HepG2 (cell line): ENCODE results near the gene CCDC38. TPM values are rescaled to one million over a fixed set of nuclear protein-coding genes. Genes with fewer than 3 reads are reported as not detected.

Experiments used
- ATAC-seq: fragments of 200-7000 bp; cut with Tn5 transposase; 3 replicates; pipeline ENCODE4 v1.9.1; 2020; ENCODE audit warnings: mild to moderate bottlenecking, moderate library complexity
- BruUV-seq: library from RNA; stranded (reverse); fragments of 400-500 nt; replicated peaks from 2 replicates; lab custom pipeline; 2021; lab: Mats Ljungman, UMichigan
- CTCF ChIA-PET: fragments of 300-600 bp; formaldehyde crosslinking; extraction: SDS; loops from one replicate; lab custom pipeline; 2021; ENCODE audit warnings: low total read pairs, inconsistent platforms, low intra/inter-chr PET ratio; lab: Yijun Ruan, JAX
- POLR2A ChIA-PET: fragments of 350-600 bp; sonication (Branson Sonifier 250); formaldehyde crosslinking; loops from one replicate; lab custom pipeline; 2020; ENCODE audit warnings: antibody characterized with exemption, inconsistent platforms; lab: Yijun Ruan, JAX
- DNase-seq: peaks from one replicate; pipeline ENCODE4 v3.0.0-alpha.2; 2015; ENCODE audit warnings: low spot score
- FAIRE-seq: peaks from 3 replicates; lab custom pipeline; 2011; peaks lifted over from hg19 to GRCh38; lab: Jason Lieb, UNC
- H2AFZ ChIP-seq: one replicate; pipeline ENCODE4 v1.6.1; 2011; ENCODE audit warnings: low read length, inconsistent platforms
- H3K27ac ChIP-seq: fragments of 300-600 bp; 3 replicates; pipeline ENCODE4 v1.8.0; 2011; ENCODE audit warnings: mixed run types, mild to moderate bottlenecking, mixed read lengths, low read length, inconsistent platforms; ENCODE audit not compliant: insufficient read depth; ENCODE audit errors: extremely low read length
- H3K27me3 ChIP-seq, 2 experiments: fragments of 200-600 bp in 1 of 2; 2 replicates in 1 of 2; 3 replicates in 1 of 2; pipeline versions ENCODE4 v1.6.0 to v1.8.0; 2011; ENCODE audit warnings: low read length in 2 of 2, mild to moderate bottlenecking in 2 of 2, moderate library complexity in 2 of 2, inconsistent platforms in 1 of 2; ENCODE audit not compliant: insufficient read depth in 2 of 2, control insufficient read depth in 1 of 2
- H3K36me3 ChIP-seq, 2 experiments: fragments of 200-600 bp in 1 of 2; replicated peaks in 1 of 2; 2 replicates in 1 of 2; 3 replicates in 1 of 2; pipeline versions ENCODE4 v1.5.1 to v1.8.0; 2011; ENCODE audit warnings: low read length in 2 of 2, inconsistent platforms in 1 of 2; ENCODE audit not compliant: insufficient read depth in 2 of 2, control insufficient read depth in 1 of 2
- H3K4me1 ChIP-seq: 2 replicates; pipeline ENCODE4 v1.5.1; 2012; ENCODE audit warnings: low read length, inconsistent platforms; ENCODE audit not compliant: insufficient read depth
- H3K4me2 ChIP-seq: 2 replicates; pipeline ENCODE4 v1.6.0; 2011; ENCODE audit warnings: low read depth, low read length, inconsistent platforms
- H3K4me3 ChIP-seq, 3 experiments: fragments of 200-600 bp in 1 of 3; sonication (generic), shearing (Covaris generic) in 1 of 3; replicated peaks in 1 of 3; 2 replicates each; pipeline ENCODE4 v1.5.1; 2011 to 2016; ENCODE audit warnings: low read length in 3 of 3, inconsistent platforms in 2 of 3, low read depth in 2 of 3, mild to moderate bottlenecking in 2 of 3, control low read depth in 1 of 3, mixed read lengths in 1 of 3; ENCODE audit not compliant: insufficient read depth in 1 of 3
- H3K79me2 ChIP-seq: one replicate; pipeline ENCODE4 v1.6.1; 2011; ENCODE audit warnings: low read length, inconsistent platforms; ENCODE audit not compliant: insufficient read depth
- H3K9ac ChIP-seq: 2 replicates; pipeline ENCODE4 v1.6.0; 2011; ENCODE audit warnings: mild to moderate bottlenecking, low read depth, low read length, inconsistent platforms; ENCODE audit not compliant: insufficient read depth
- H3K9me3 ChIP-seq: 2 replicates; pipeline ENCODE4 v1.5.1; 2012; ENCODE audit warnings: mild to moderate bottlenecking, low read length
- H4K20me1 ChIP-seq: 2 replicates; pipeline ENCODE4 v1.6.0; 2011; ENCODE audit warnings: inconsistent platforms, mild to moderate bottlenecking, low read length, moderate library complexity; ENCODE audit not compliant: insufficient read depth
- ATF2 ChIP-seq: sonication (generic); formaldehyde crosslinking; IDR thresholded peaks from 2 replicates; pipeline ENCODE4 v1.4.0; 2020; ENCODE audit warnings: missing genetic modification reagents
- DR1 ChIP-seq: sonication (generic); formaldehyde crosslinking; IDR thresholded peaks from 2 replicates; pipeline ENCODE4 v1.8.0; 2021; ENCODE audit warnings: mild to moderate bottlenecking, missing genetic modification reagents, inconsistent platforms
- HMGXB3 ChIP-seq: sonication (generic); formaldehyde crosslinking; IDR thresholded peaks from 2 replicates; pipeline ENCODE4 v1.4.0; 2020; ENCODE audit warnings: missing genetic modification reagents, borderline replicate concordance
- NFYB ChIP-seq: sonication (generic); formaldehyde crosslinking; IDR thresholded peaks from 2 replicates; pipeline ENCODE4 v1.4.0; 2020; ENCODE audit warnings: missing genetic modification reagents
- NFYC ChIP-seq: IDR thresholded peaks from 2 replicates; pipeline ENCODE4 v1.6.1; 2016; ENCODE audit warnings: missing genetic modification reagents, missing compliant biosample characterization
- PCBP2 ChIP-seq: fragments of 200-400 bp; formaldehyde crosslinking; optimal IDR thresholded peaks from 2 replicates; pipeline ENCODE3; 2018; ENCODE audit warnings: low read length, low read depth; ENCODE audit not compliant: poor library complexity, severe bottlenecking
- POLR2G ChIP-seq: fragments of 200-400 bp; formaldehyde crosslinking; IDR thresholded peaks from 2 replicates; pipeline ENCODE4 v1.6.1; 2018; ENCODE audit warnings: mild to moderate bottlenecking, low read depth, low read length, moderate library complexity
- ZEB1 ChIP-seq: IDR thresholded peaks from 2 replicates; pipeline ENCODE4 v1.6.1; 2012; ENCODE audit warnings: mild to moderate bottlenecking, low read depth, inconsistent platforms; ENCODE audit not compliant: insufficient replicate concordance
- ZFP36 ChIP-seq: fragments of 150-350 bp; IDR thresholded peaks from 2 replicates; pipeline ENCODE4 v1.6.1; 2018; ENCODE audit warnings: borderline replicate concordance, low read length, low read depth; ENCODE audit not compliant: partially characterized antibody
- ZNF615 ChIP-seq: sonication (generic); formaldehyde crosslinking; IDR thresholded peaks from 2 replicates; pipeline ENCODE4 v1.5.0; 2020; ENCODE audit warnings: mild to moderate bottlenecking, missing genetic modification reagents, borderline replicate concordance
- ZNF703 ChIP-seq: sonication (generic); formaldehyde crosslinking; IDR thresholded peaks from 2 replicates; pipeline ENCODE4 v1.5.1; 2020; ENCODE audit warnings: missing genetic modification reagents, mild to moderate bottlenecking, moderate library complexity, borderline replicate concordance
- ZNF766 ChIP-seq: sonication (generic); formaldehyde crosslinking; IDR thresholded peaks from 2 replicates; pipeline ENCODE4 v1.5.0; 2020; ENCODE audit warnings: missing genetic modification reagents, borderline replicate concordance
- ZNF768 ChIP-seq: sonication (generic); formaldehyde crosslinking; IDR thresholded peaks from 2 replicates; pipeline ENCODE4 v1.4.0; 2020; ENCODE audit warnings: missing genetic modification reagents
- WGBS: methylation state at CpG from one replicate; pipeline ENCODE4 v1.1.6; 2017; ENCODE audit warnings: low lambda C conversion rate; 5-methylcytosine and 5-hydroxymethylcytosine counted together
- in situ Hi-C: cut with HindIII; loops from 2 replicates; pipeline ENCODE4 v1.10.0; 2017; ENCODE audit warnings: low pct_unique_long_range_greater_than_20kb; ENCODE audit not compliant: extremely low pct_ligation_motif_present
- intact Hi-C: fragments of 100-400 bp; cut with micrococcal nuclease; formaldehyde crosslinking; loops from one replicate; pipeline ENCODE4 v1.10.0; 2022; ENCODE audit not compliant: unreplicated experiment
- polyA plus RNA-seq, 8 experiments: library from polyadenylated mRNA; depleted of rRNA in 3 of 8; stranded (reverse) in 7 of 8; unstranded in 1 of 8; fragments of >200 nt; fragmentation: Illumina TruSeq in 4 of 8; extraction: Trizol in 4 of 8; gene quantifications; 2 replicates each; pipeline versions ENCODE4 v1.2.1 to v1.2.3, GENCODE V29; 2011 to 2016; ENCODE audit warnings: low read depth in 4 of 8, missing spikeins in 1 of 8, mixed read lengths in 1 of 8; ENCODE audit not compliant: insufficient read depth in 1 of 8
- total RNA-seq, 5 experiments: library from RNA; depleted of rRNA; stranded (reverse); fragments of >200 nt; fragmentation: Illumina TruSeq; extraction: Trizol; gene quantifications; 2 replicates each; pipeline ENCODE4 v1.2.3, GENCODE V29; 2016; ENCODE audit warnings: low read depth in 1 of 5

The CCDC38 gene
- total and polyA plus RNA-seq, 2 of the 13 experiments (the other 11 are each of a cell fraction or from before 2014, with no cell fraction given): 0.24 to 0.32 TPM

DNA sequence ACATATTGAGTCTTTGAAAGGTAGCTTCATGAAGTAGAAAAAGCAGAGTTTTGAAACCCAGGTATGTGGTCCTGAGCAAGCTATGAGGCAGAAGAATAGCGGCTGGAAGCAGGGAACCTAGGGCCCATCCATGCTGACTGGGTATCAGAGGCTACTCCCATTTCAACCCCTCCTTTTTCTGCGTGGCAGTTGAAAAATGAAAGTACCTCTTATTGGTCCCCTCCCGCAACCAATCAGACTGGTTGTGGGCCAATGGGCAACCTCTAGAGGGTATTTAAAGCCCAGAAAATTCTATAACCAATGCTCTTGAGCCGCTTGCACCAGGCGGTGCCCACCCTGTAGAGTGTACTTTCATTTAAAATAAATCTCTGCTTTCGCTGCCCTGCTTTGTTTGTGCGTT, 85.3 kb downstream of the CCDC38 start:
- H4K20me1 ChIP-seq: no peaks in the 10 kb centered on the region; the same call in none of the 2 replicates
- H3K4me2 ChIP-seq: peak overlapping the region; percentile 90
- peaks cover 48% of the 10 kb centered on the region for H3K4me1 ChIP-seq
- ChIA-PET CTCF (no interaction called here), POLR2A (no interaction called here)
- peaks cover 2 to 8% of the 10 kb centered on the region in 2 experiments; a peak in 4 of 5 replicates for H3K36me3 ChIP-seq
- no peaks in the 10 kb centered on the region; a peak in 2 of 5 replicates for H3K27me3 ChIP-seq
- WGBS: 55% methylated on average over 7 of the region's 7 CpGs
- peak; percentile 37 for DNase-seq
- no peak for FAIRE-seq
- peak; percentile 11; the same call in 2 of the 3 replicates for ATAC-seq
- intact Hi-C loops (loop anchor here (5.0 kb wide), 1 partner anchor 140 kb away; the partner anchor contains the start of gene HAL), in situ Hi-C loops (no loop called here)
- H3K9ac ChIP-seq: no peak overlapping the region
- H3K79me2 ChIP-seq: peaks cover 33% of the 10 kb centered on the region
- H3K4me3 ChIP-seq: no peak overlapping the region; a peak in 1 of 6 replicates
- peak overlapping the region; percentile 77 for H2AFZ ChIP-seq
- H3K27ac ChIP-seq: no peak overlapping the region
- H3K9me3 ChIP-seq: no peaks in the 10 kb centered on the region
- BruUV-seq: no TSS peak
- TF ChIP-seq ZNF768 (no peak), ZNF703 (CRISPR knock-in tag) (no peak), ATF2 (CRISPR knock-in tag) (no peak), HMGXB3 (CRISPR knock-in tag) (peak; percentile 65; the same call in 1 of the 2 replicates), NFYC (0 out of 2 replicates have a peak, but pooled peaks have one; percentile 21), POLR2G (peak; percentile 66), NFYB (peak; percentile 38; the same call in 1 of the 2 replicates), PCBP2 (no peak), DR1 (CRISPR knock-in tag) (0 out of 2 replicates have a peak, but pooled peaks have one; percentile 28), ZNF766 (CRISPR knock-in tag) (no peak), ZEB1 (no peak), ZFP36 (no peak), ZNF615 (CRISPR knock-in tag) (no peak)
